ENCODE results near the gene ARHGAP26. TPM values are rescaled to one million over a fixed set of nuclear protein-coding genes. Genes with fewer than 3 reads are reported as not detected.
A peak's percentile ranks its signal among the peaks of the same experiment; 100 is the strongest.

ARHGAP26 gene
- total RNA-seq, 1 donor = 1.7 TPM

DNA sequence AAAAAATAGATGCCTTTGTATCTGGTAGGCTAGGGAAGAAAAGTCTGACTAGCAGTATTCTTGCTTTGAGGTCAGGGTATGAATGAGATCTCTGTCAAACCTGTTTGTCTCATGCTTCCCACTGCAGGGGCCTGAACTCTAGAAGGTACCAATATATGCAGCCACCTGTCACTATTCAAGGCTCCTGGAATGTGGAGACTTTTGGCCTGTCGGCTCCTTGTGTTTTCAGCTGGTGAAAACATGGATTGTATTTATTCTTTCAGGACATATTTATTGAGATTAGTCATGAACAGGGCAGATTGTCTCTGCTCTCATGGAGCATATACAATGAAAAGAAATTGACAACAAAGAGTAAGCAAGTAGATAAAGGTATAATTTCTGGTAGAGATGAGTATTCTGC is 255.8 kb downstream of the ARHGAP26 start:
- H3K4me3 ChIP-seq (ENCODE audit: low read depth, low read length) = no peak overlapping the region
- DNase-seq (ENCODE audit: low read depth) = no peak
- TF ChIP-seq, protein P1, sequence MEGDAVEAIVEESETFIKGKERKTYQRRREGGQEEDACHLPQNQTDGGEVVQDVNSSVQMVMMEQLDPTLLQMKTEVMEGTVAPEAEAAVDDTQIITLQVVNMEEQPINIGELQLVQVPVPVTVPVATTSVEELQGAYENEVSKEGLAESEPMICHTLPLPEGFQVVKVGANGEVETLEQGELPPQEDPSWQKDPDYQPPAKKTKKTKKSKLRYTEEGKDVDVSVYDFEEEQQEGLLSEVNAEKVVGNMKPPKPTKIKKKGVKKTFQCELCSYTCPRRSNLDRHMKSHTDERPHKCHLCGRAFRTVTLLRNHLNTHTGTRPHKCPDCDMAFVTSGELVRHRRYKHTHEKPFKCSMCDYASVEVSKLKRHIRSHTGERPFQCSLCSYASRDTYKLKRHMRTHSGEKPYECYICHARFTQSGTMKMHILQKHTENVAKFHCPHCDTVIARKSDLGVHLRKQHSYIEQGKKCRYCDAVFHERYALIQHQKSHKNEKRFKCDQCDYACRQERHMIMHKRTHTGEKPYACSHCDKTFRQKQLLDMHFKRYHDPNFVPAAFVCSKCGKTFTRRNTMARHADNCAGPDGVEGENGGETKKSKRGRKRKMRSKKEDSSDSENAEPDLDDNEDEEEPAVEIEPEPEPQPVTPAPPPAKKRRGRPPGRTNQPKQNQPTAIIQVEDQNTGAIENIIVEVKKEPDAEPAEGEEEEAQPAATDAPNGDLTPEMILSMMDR (IDR thresholded peaks at IDR 0.05; ENCODE audit: insufficient read depth, low read depth, low read length) = no peak

DNA sequence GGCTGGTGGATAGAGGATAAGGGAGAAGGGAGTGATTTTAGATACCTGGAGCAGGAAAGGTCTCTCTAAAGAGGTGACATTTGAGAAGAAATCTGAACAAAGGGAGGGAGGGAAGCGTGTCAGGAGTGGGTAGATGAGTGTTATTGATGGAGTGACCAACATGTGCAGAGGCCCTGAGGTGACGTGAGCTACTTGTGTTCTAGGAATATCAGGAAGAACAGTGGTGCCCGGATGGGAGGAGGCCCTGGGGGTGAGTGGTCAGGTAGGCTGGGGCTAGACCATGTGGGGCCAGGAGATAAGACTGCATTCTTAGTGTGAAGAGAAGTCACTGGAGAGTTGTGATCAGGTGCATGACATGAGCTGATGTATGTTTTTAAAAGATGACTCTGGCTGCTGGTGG is 256.2 kb downstream of the ARHGAP26 start:
- no peak for DNase-seq (ENCODE audit: low read depth)
- TF ChIP-seq, protein P1 (IDR thresholded peaks at IDR 0.05; ENCODE audit: insufficient read depth, low read depth, low read length) = no peak
- H3K4me3 ChIP-seq (ENCODE audit: low read depth, low read length) = no peak overlapping the region

DNA sequence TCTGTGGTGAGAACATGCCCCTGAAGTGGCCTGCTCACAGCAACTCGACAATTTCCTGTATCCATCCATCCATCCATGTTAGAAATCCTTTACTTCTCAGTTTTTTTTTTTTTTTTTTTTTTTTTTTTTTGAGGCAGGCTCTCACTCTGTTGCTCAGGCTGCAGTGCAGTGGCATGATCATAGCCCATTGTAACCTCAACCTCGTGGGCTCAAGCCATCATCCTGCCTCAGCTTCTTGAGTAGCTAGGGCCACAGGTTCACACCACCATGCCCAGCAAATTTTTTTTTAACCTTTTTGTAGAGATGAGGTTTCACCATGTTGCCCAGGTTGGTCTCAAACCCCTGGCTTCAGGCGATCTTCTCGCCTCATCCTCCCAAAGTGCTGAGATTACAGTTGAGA is 259.1 kb downstream of the ARHGAP26 start:
- no peak for DNase-seq (ENCODE audit: low read depth)
- H3K4me3 ChIP-seq (ENCODE audit: low read depth, low read length) = no peak overlapping the region
- TF ChIP-seq, protein P1 (IDR thresholded peaks at IDR 0.05; ENCODE audit: insufficient read depth, low read depth, low read length) = no peak

DNA sequence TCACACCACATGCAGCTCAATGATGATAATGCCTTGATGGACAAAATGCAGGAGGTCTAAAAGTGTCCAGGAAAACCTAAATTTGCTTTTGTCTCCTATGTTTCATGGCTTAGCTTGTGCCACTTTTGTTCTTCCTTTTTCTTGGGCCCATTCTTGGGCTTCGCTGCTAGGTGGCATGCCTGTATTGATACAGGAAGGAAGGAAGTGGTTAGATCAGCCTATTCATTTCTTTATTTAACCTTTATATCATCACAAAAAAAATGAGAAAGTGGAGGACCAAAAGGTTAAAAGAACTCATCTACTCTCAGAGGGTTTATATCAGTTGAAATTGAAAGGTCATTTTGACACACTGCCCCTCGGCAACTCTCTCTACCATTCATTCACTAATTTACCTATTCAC is 260.2 kb downstream of the ARHGAP26 start:
- TF ChIP-seq, protein P1 (IDR thresholded peaks at IDR 0.05; ENCODE audit: insufficient read depth, low read depth, low read length) = no peak
- H3K4me3 ChIP-seq (ENCODE audit: low read depth, low read length) = no peak overlapping the region
- no peak for DNase-seq (ENCODE audit: low read depth)

DNA sequence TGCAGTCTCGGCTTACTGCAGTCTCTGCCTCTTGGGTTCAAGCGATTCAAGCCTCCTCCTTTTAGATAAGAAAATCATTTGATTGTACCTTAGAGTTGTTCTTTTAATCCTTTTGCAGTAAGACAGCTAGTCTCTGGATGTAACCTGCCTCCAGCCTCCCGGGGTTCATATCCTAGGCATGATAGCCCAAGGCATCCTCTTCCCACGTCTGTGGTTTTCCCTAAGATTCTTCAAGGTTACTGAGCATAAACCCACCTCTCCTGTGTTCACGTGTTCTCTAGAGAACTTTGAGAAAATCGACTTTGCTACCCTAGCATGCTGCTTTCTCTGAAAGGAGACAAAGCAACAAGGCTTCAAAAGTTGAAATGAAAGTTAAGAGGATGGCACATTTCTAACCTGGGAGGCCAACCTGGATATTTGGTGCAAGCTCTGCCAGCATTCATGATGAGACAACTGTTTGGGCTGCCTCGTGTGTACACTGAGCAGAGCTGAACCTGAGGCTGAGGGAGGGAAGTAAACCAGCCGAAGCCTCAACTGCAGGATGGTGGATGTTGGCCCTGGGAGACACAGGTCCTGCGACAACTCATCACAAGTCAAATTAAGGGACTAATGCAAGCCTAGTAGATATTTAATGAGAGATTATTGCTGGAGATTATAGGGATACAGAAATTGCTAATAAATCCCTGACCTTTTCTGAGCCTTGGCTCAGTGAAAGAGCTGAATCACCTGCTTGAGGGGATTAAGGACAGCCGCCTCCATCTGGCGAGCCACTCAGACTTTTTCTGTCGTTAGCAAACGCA is 261.8 kb downstream of the ARHGAP26 start:
- TF ChIP-seq, protein P1 (IDR thresholded peaks at IDR 0.05; ENCODE audit: insufficient read depth, low read depth, low read length) = no peak
- H3K4me3 ChIP-seq (ENCODE audit: low read depth, low read length) = no peak overlapping the region
- DNase-seq (ENCODE audit: low read depth) = peak; percentile 55

DNA sequence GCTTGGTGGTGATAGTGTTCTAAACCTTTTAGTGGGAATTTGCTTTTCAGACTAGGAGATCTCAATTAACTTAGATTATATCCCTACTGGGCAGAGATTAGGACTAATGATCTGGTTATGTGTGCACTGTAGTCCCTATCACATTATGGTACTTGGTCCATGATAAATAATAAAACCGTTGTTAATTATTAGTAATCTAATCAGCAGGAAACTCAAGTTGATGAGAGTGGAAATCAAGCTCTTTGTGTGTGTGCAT is 262.3 kb downstream of the ARHGAP26 start:
- no peak for DNase-seq (ENCODE audit: low read depth)
- TF ChIP-seq, protein P1 (IDR thresholded peaks at IDR 0.05; ENCODE audit: insufficient read depth, low read depth, low read length) = no peak
- no peak overlapping the region for H3K4me3 ChIP-seq (ENCODE audit: low read depth, low read length)
